ENCODE results near the gene LARP6.
"Not testable (repeated sequence)": the region's sequence is repeated elsewhere in the genome, so short reads cannot be mapped to it uniquely, and the experiment has no call there.

The LARP6 gene

DNA sequence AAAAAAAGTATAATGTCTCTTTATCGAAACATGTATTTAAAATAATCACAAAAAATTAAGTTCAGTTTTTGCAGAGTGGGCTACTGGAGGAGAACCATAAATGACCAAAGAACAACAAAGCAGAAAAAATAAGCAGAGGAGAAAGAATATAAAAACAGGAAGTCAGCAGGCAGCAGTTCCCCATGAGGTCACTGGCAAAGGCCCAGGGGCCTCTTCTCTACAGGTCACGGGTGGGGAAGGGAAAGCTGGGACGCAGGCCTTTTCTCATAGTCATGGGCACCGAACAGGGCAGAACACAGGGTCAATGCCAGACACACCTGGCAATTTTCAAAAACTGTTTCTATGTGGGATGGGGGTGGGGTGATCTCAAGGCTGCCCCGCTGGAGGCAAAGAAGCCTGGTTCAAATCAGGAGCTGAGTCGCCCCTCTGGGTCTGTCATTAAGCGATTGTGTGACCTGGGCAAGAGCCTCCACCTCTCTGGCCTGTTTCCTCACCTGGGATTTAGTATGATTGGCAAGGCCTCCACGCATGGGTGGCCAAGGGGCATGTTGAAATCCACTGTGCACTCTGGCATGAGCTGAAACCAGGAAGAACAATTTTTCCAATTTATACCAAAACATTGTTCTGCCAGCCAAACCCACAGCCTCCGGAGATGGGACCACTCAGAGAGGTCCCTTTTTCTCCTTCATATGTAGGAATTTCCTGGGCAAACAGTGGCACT is 46.8 kb downstream of the LARP6 start:
- no peak for TF ChIP-seq ZFP3 (CRISPR knock-in tag; IDR thresholded peaks at IDR 0.05)
- no peak for TF ChIP-seq OSR1 (CRISPR knock-in tag; IDR thresholded peaks at IDR 0.05)
- TF ChIP-seq CSDC2 (CRISPR knock-in tag; IDR thresholded peaks at IDR 0.05): no peak
- TF ChIP-seq ZNF70 (CRISPR knock-in tag; IDR thresholded peaks at IDR 0.05): no peak
- TF ChIP-seq ESRRG (CRISPR knock-in tag; IDR thresholded peaks at IDR 0.05): no peak
- no peak for TF ChIP-seq ZNF8 (CRISPR knock-in tag; IDR thresholded peaks at IDR 0.05)
- TF ChIP-seq ISL1 (CRISPR knock-in tag; IDR thresholded peaks at IDR 0.05): no peak
- no peak for TF ChIP-seq ZNF565 (CRISPR knock-in tag; conservative IDR thresholded peaks at IDR 0.05; ENCODE audit: low read depth)
- TF ChIP-seq TOX (CRISPR knock-in tag; IDR thresholded peaks at IDR 0.05; ENCODE audit: borderline replicate concordance): no peak
- no peak for TF ChIP-seq BACH2 (CRISPR knock-in tag; IDR thresholded peaks at IDR 0.05; ENCODE audit: borderline replicate concordance)
- TF ChIP-seq RARB (CRISPR knock-in tag; IDR thresholded peaks at IDR 0.05): no peak
- no peak for TF ChIP-seq ZFP30 (CRISPR knock-in tag; IDR thresholded peaks at IDR 0.05)
- no peak for TF ChIP-seq SNAI2 (CRISPR knock-in tag; IDR thresholded peaks at IDR 0.05)
- no peak for TF ChIP-seq TCF4 (CRISPR knock-in tag; IDR thresholded peaks at IDR 0.05; ENCODE audit: borderline replicate concordance)
- ATAC-seq: no peak

DNA sequence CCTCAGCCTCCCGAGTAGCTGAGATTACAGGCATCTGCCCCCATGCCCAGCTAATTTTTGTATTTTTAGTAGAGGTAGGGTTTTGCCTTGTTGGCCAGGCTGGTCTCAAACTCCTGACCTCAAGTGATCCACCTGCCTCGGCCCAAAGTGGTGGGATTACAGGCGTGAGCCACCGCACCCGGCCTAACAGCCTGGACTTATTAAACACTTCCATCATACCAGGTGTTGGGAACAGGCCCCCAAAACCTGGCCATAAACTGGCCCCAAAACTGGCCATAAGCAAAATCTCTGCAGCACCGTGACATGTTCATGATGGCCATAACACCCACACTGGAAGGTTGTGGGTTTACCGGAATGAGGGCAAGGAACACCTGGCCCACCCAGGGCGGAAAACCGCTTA is 49.6 kb downstream of the LARP6 start:
- not testable (repeated sequence) for ATAC-seq

DNA sequence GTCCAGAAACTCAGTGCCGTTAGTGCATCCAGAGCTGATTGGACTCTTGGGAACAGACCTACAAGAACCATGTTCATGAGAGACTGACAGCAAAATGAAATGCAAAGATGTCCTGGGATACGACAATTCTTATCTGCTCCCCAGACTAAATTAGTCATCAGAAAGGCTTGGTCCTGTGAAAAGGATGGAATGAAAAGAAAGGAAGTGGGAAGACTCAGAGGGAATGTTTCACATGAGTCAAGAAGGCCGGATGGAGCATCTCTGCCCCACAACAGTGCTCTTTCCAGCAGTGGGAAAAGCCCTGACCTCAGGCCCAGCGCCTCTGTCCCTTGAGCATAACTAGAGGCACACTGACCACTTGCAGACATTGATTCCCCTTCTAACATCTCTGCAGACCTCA is 51.3 kb downstream of the LARP6 start:
- ATAC-seq: peak; percentile 43; the same call in 2 of the 3 replicates
- TF ChIP-seq PPARA (CRISPR knock-in tag; IDR thresholded peaks at IDR 0.05; ENCODE audit: borderline replicate concordance) (no peak), ZFP3 (CRISPR knock-in tag; IDR thresholded peaks at IDR 0.05) (no peak), TOX (CRISPR knock-in tag; IDR thresholded peaks at IDR 0.05; ENCODE audit: borderline replicate concordance) (no peak)
- TF ChIP-seq, protein P1, sequence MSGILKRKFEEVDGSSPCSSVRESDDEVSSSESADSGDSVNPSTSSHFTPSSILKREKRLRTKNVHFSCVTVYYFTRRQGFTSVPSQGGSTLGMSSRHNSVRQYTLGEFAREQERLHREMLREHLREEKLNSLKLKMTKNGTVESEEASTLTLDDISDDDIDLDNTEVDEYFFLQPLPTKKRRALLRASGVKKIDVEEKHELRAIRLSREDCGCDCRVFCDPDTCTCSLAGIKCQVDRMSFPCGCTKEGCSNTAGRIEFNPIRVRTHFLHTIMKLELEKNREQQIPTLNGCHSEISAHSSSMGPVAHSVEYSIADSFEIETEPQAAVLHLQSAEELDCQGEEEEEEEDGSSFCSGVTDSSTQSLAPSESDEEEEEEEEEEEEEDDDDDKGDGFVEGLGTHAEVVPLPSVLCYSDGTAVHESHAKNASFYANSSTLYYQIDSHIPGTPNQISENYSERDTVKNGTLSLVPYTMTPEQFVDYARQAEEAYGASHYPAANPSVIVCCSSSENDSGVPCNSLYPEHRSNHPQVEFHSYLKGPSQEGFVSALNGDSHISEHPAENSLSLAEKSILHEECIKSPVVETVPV (CRISPR knock-in tag; IDR thresholded peaks at IDR 0.05): no peak

DNA sequence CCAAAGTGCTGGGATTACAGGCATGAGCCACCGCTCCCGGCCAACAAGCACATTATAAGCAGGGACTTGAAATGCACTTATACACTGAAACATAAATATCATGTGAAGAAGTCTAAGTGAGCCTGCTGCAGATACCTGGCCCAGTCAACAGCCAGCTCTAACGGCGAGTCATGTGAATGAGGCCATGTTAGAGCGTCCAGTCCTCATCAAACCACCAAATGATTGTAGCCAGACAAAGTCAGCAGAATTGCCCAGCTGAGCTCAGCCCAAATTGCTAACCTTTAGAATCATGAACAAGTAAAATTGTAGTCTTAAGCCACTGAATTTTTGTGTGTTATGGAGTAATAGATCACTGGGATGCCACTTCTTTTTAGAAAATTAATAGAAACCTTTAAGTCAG is 52.8 kb downstream of the LARP6 start:
- ATAC-seq: peak; percentile 16; the same call in 1 of the 3 replicates
- TF ChIP-seq PPARA (CRISPR knock-in tag; IDR thresholded peaks at IDR 0.05; ENCODE audit: borderline replicate concordance): no peak
- TF ChIP-seq ZFP3 (CRISPR knock-in tag; IDR thresholded peaks at IDR 0.05): no peak
- no peak for TF ChIP-seq TOX (CRISPR knock-in tag; IDR thresholded peaks at IDR 0.05; ENCODE audit: borderline replicate concordance)
- no peak for TF ChIP-seq ZFP30 (CRISPR knock-in tag; IDR thresholded peaks at IDR 0.05)
- TF ChIP-seq, protein P2, sequence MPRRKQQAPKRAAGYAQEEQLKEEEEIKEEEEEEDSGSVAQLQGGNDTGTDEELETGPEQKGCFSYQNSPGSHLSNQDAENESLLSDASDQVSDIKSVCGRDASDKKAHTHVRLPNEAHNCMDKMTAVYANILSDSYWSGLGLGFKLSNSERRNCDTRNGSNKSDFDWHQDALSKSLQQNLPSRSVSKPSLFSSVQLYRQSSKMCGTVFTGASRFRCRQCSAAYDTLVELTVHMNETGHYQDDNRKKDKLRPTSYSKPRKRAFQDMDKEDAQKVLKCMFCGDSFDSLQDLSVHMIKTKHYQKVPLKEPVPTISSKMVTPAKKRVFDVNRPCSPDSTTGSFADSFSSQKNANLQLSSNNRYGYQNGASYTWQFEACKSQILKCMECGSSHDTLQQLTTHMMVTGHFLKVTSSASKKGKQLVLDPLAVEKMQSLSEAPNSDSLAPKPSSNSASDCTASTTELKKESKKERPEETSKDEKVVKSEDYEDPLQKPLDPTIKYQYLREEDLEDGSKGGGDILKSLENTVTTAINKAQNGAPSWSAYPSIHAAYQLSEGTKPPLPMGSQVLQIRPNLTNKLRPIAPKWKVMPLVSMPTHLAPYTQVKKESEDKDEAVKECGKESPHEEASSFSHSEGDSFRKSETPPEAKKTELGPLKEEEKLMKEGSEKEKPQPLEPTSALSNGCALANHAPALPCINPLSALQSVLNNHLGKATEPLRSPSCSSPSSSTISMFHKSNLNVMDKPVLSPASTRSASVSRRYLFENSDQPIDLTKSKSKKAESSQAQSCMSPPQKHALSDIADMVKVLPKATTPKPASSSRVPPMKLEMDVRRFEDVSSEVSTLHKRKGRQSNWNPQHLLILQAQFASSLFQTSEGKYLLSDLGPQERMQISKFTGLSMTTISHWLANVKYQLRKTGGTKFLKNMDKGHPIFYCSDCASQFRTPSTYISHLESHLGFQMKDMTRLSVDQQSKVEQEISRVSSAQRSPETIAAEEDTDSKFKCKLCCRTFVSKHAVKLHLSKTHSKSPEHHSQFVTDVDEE (CRISPR knock-in tag; IDR thresholded peaks at IDR 0.05): no peak
- TF ChIP-seq GLIS3 (CRISPR knock-in tag; IDR thresholded peaks at IDR 0.05): no peak
- no peak for TF ChIP-seq ZNF565 (CRISPR knock-in tag; conservative IDR thresholded peaks at IDR 0.05; ENCODE audit: low read depth)

DNA sequence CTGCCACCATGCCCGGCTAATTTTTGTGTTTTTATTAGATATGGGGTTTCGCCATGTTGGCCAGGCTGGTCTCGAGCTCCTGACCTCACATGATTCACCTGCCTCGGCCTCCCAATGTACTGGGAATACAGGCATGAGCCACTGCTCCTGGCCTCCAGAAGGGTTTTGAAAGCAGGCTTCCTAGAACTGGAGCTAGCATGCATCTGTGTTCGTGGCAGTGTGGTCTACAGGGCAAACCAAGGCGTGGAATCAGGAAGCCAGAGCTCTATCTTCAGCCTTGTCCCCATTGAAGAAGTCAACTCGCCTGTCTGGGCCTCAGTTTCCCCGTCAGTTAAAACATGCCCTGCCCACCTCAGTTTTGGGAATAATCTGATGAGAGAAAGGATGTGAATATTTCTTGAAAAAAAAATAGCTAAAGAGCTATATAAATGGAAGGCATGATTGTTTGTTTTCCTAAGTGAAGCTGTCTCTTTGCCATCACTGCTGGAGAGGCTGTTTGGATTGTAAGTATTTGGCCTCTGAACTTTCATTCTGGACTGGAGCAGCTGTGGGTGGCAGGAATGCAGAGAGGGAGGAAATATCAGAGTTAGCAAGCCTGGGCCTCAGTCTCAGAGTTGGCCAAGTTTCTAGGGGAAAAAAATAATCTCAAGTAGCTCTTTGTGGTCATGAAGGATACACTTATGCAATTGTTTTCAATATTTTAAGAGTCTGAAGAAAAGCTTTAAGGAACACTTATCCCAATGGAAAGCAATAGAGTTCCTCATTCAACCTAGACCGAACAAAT is 54.1 kb downstream of the LARP6 start:
- peak; percentile 81 for ATAC-seq
- no peak for TF ChIP-seq ZFP3 (CRISPR knock-in tag; IDR thresholded peaks at IDR 0.05)
- no peak for TF ChIP-seq ZNF565 (CRISPR knock-in tag; conservative IDR thresholded peaks at IDR 0.05; ENCODE audit: low read depth)
- TF ChIP-seq ZFP30 (CRISPR knock-in tag; IDR thresholded peaks at IDR 0.05): no peak
- TF ChIP-seq PPARA (CRISPR knock-in tag; IDR thresholded peaks at IDR 0.05; ENCODE audit: borderline replicate concordance): no peak
- TF ChIP-seq, protein P1 (CRISPR knock-in tag; IDR thresholded peaks at IDR 0.05): no peak
- TF ChIP-seq SNAI2 (CRISPR knock-in tag; IDR thresholded peaks at IDR 0.05): no peak
- no peak for TF ChIP-seq GLIS3 (CRISPR knock-in tag; IDR thresholded peaks at IDR 0.05)
- no peak for TF ChIP-seq RARB (CRISPR knock-in tag; IDR thresholded peaks at IDR 0.05)
- no peak for TF ChIP-seq ESRRG (CRISPR knock-in tag; IDR thresholded peaks at IDR 0.05)
- TF ChIP-seq BACH2 (CRISPR knock-in tag; IDR thresholded peaks at IDR 0.05; ENCODE audit: borderline replicate concordance): no peak
- no peak for TF ChIP-seq ZNF8 (CRISPR knock-in tag; IDR thresholded peaks at IDR 0.05)
- no peak for TF ChIP-seq CSDC2 (CRISPR knock-in tag; IDR thresholded peaks at IDR 0.05)
- TF ChIP-seq, protein P3, sequence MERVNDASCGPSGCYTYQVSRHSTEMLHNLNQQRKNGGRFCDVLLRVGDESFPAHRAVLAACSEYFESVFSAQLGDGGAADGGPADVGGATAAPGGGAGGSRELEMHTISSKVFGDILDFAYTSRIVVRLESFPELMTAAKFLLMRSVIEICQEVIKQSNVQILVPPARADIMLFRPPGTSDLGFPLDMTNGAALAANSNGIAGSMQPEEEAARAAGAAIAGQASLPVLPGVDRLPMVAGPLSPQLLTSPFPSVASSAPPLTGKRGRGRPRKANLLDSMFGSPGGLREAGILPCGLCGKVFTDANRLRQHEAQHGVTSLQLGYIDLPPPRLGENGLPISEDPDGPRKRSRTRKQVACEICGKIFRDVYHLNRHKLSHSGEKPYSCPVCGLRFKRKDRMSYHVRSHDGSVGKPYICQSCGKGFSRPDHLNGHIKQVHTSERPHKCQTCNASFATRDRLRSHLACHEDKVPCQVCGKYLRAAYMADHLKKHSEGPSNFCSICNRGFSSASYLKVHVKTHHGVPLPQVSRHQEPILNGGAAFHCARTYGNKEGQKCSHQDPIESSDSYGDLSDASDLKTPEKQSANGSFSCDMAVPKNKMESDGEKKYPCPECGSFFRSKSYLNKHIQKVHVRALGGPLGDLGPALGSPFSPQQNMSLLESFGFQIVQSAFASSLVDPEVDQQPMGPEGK (CRISPR knock-in tag; IDR thresholded peaks at IDR 0.05; ENCODE audit: borderline replicate concordance): no peak
- TF ChIP-seq, protein P4, sequence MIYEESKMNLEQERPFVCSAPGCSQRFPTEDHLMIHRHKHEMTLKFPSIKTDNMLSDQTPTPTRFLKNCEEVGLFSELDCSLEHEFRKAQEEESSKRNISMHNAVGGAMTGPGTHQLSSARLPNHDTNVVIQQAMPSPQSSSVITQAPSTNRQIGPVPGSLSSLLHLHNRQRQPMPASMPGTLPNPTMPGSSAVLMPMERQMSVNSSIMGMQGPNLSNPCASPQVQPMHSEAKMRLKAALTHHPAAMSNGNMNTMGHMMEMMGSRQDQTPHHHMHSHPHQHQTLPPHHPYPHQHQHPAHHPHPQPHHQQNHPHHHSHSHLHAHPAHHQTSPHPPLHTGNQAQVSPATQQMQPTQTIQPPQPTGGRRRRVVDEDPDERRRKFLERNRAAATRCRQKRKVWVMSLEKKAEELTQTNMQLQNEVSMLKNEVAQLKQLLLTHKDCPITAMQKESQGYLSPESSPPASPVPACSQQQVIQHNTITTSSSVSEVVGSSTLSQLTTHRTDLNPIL (CRISPR knock-in tag; IDR thresholded peaks at IDR 0.05; ENCODE audit: low read depth): no peak
